ENCODE data around the gene CNTNAP2. TPM values are rescaled to one million over a fixed set of nuclear protein-coding genes. Genes with fewer than 3 reads are reported as not detected.

Gene CNTNAP2
- total and polyA plus RNA-seq, 2 of the 8 experiments (the other 6 are each of a cell fraction or from before 2014, with no cell fraction given): 27.9 to 71.0 TPM

DNA sequence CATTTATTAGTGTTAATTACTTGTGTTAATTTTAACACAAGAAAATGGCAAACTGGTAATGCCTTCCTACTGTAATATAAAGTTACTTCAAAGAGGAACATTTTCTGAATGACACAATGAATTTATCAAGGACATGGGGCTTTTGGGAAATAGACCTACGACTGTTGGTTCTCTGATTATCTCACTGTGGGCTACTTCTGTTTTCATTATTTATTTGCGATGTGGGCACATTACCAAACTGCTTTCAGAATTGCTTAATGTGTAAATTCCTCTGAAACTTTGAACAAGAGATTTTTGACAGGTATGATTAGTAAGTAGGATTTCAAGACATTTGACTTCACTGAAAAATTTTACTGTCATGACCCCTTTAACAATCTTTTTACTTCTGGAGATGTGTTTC lies 535.6 kb downstream of the CNTNAP2 start:
- peaks cover 2% of the 10 kb centered on the region; the same call in 1 of the 2 replicates for H3K23me2 ChIP-seq (ENCODE audit: low read depth, low read length)
- POLR2A ChIA-PET (ENCODE audit: partially characterized antibody): no interaction called here
- H3K23ac ChIP-seq (ENCODE audit: insufficient read length): no peak overlapping the region
- no peaks in the 10 kb centered on the region for H3K27me3 ChIP-seq (replicated peaks in 1 of 4; ENCODE audit: control insufficient read depth in 3 of 4, extremely low read depth in 1 of 4, insufficient read depth in 3 of 4, low read length in 3 of 4)
- no peaks in the 10 kb centered on the region for H4K20me1 ChIP-seq (replicated peaks in 1 of 2; ENCODE audit: control insufficient read depth in 1 of 2, insufficient read depth in 2 of 2, low read length in 2 of 2)
- H4K8ac ChIP-seq (ENCODE audit: extremely low read depth, insufficient read depth, low read length): no peak overlapping the region
- no peaks in the 10 kb centered on the region for H3K4me1 ChIP-seq (replicated peaks in 1 of 4; ENCODE audit: control insufficient read depth in 3 of 4, insufficient read depth in 4 of 4, low read length in 3 of 4)
- H2AFZ ChIP-seq (ENCODE audit: low read length): no peak overlapping the region
- no peak overlapping the region for H3K14ac ChIP-seq (ENCODE audit: insufficient read length)
- no peak overlapping the region for H3K18ac ChIP-seq (ENCODE audit: extremely low read depth, low read length)
- DNase-seq (ENCODE audit: low read depth in 1 of 2, low spot score in 2 of 2): no peak
- no peak overlapping the region for H4K91ac ChIP-seq (replicated peaks; ENCODE audit: insufficient read length, low read length)
- no peaks in the 10 kb centered on the region for H3K36me3 ChIP-seq (ENCODE audit: control insufficient read depth in 2 of 4, insufficient read depth in 4 of 4, low read length in 3 of 4)
- no peak overlapping the region for H2AK5ac ChIP-seq (ENCODE audit: low read depth, low read length)
- no peak overlapping the region for H2BK15ac ChIP-seq (ENCODE audit: low read length)
- no peak for FAIRE-seq
- H2BK20ac ChIP-seq (ENCODE audit: low read length): no peak overlapping the region
- no peak overlapping the region for H3K4me2 ChIP-seq (ENCODE audit: insufficient read depth in 1 of 2, low read depth in 2 of 2, low read length in 2 of 2)
- H4K5ac ChIP-seq (ENCODE audit: insufficient read length, low read depth, low read length): no peak overlapping the region
- CTCF ChIA-PET (ENCODE audit: partially characterized antibody): no interaction called here
- H2BK120ac ChIP-seq (replicated peaks; ENCODE audit: low read depth, low read length): no peak overlapping the region
- no peaks in the 10 kb centered on the region for H3K9me3 ChIP-seq (ENCODE audit: insufficient read depth in 2 of 2, low read depth in 1 of 2, low read length in 1 of 2)
- H3K27ac ChIP-seq (ENCODE audit: low read depth, low read length): no peak overlapping the region
- no peaks in the 10 kb centered on the region for H3K79me1 ChIP-seq (ENCODE audit: low read depth, low read length)
- no peaks in the 10 kb centered on the region for H3K79me2 ChIP-seq (ENCODE audit: control insufficient read depth in 1 of 2, insufficient read depth in 2 of 2, low read length in 2 of 2)
- H3K4ac ChIP-seq (replicated peaks; ENCODE audit: insufficient read length, low read depth, low read length): no peak overlapping the region
- no peak overlapping the region for H2BK5ac ChIP-seq (ENCODE audit: low read depth, low read length)
- no peak overlapping the region for H3K56ac ChIP-seq (replicated peaks; ENCODE audit: insufficient read length, low read depth, low read length)
- no peak overlapping the region for H2BK12ac ChIP-seq (ENCODE audit: low read depth, low read length)
- no peak overlapping the region for H3K4me3 ChIP-seq (ENCODE audit: extremely low read depth in 1 of 4, insufficient read depth in 2 of 4, low read depth in 3 of 4, low read length in 4 of 4)
- no peak overlapping the region for H3K9ac ChIP-seq (replicated peaks in 1 of 4; ENCODE audit: extremely low read depth in 1 of 4, low read depth in 3 of 4, low read length in 3 of 4)
- 86% methylated on average over 2 of the region's 2 CpGs; no CpG with 5 or more reads in 1 of the 2 experiments for WGBS, 2 experiments (ENCODE audit: extremely low coverage in 1 of 2, insufficient coverage in 1 of 2, insufficient read length in 1 of 2, insufficient replicate concordance in 2 of 2, low coverage in 1 of 2, low lambda C conversion rate in 2 of 2, missing lambda C conversion rate in 1 of 2)
- TF ChIP-seq, protein P1, sequence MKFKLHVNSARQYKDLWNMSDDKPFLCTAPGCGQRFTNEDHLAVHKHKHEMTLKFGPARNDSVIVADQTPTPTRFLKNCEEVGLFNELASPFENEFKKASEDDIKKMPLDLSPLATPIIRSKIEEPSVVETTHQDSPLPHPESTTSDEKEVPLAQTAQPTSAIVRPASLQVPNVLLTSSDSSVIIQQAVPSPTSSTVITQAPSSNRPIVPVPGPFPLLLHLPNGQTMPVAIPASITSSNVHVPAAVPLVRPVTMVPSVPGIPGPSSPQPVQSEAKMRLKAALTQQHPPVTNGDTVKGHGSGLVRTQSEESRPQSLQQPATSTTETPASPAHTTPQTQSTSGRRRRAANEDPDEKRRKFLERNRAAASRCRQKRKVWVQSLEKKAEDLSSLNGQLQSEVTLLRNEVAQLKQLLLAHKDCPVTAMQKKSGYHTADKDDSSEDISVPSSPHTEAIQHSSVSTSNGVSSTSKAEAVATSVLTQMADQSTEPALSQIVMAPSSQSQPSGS (IDR thresholded peaks at IDR 0.05; ENCODE audit: low read length): no peak
- TF ChIP-seq POLR2A (IDR thresholded peaks at IDR 0.05; ENCODE audit: control extremely low read depth in 1 of 2, low read depth in 2 of 2, low read length in 2 of 2): no peak
- no peak for TF ChIP-seq PHF8 (conservative IDR thresholded peaks at IDR 0.05; ENCODE audit: low read depth, low read length)
- TF ChIP-seq EGR1 (IDR thresholded peaks at IDR 0.05; ENCODE audit: borderline replicate concordance, low read depth, low read length): no peak
- no peak for TF ChIP-seq BACH1 (IDR thresholded peaks at IDR 0.05; ENCODE audit: low read length)
- no peak for TF ChIP-seq GABPA (IDR thresholded peaks at IDR 0.05; ENCODE audit: borderline replicate concordance, insufficient read depth, low read length)
- TF ChIP-seq EP300 (IDR thresholded peaks at IDR 0.05; ENCODE audit: borderline replicate concordance in 1 of 2, low read depth in 2 of 2, low read length in 2 of 2): no peak
- TF ChIP-seq, protein P2, sequence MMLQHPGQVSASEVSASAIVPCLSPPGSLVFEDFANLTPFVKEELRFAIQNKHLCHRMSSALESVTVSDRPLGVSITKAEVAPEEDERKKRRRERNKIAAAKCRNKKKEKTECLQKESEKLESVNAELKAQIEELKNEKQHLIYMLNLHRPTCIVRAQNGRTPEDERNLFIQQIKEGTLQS (IDR thresholded peaks at IDR 0.05; ENCODE audit: insufficient read depth, low read depth, low read length): no peak
- no peak for TF ChIP-seq ASH2L (IDR thresholded peaks at IDR 0.05; ENCODE audit: low read length)
- TF ChIP-seq HDAC2 (IDR thresholded peaks at IDR 0.05; ENCODE audit: borderline replicate concordance in 1 of 2, low read depth in 2 of 2, low read length in 2 of 2): no peak
- no peak for TF ChIP-seq SP4 (IDR thresholded peaks at IDR 0.05; ENCODE audit: low read length)
- TF ChIP-seq SP1 (IDR thresholded peaks at IDR 0.05; ENCODE audit: low read depth, low read length): no peak
- TF ChIP-seq MAFK (IDR thresholded peaks at IDR 0.05; ENCODE audit: low read depth, low read length): no peak
